ENCODE measurements around the gene A2ML1.
"Not testable (repeated sequence)": the region's sequence is repeated elsewhere in the genome, so short reads cannot be mapped to it uniquely, and the experiment has no call there.

Gene A2ML1

DNA sequence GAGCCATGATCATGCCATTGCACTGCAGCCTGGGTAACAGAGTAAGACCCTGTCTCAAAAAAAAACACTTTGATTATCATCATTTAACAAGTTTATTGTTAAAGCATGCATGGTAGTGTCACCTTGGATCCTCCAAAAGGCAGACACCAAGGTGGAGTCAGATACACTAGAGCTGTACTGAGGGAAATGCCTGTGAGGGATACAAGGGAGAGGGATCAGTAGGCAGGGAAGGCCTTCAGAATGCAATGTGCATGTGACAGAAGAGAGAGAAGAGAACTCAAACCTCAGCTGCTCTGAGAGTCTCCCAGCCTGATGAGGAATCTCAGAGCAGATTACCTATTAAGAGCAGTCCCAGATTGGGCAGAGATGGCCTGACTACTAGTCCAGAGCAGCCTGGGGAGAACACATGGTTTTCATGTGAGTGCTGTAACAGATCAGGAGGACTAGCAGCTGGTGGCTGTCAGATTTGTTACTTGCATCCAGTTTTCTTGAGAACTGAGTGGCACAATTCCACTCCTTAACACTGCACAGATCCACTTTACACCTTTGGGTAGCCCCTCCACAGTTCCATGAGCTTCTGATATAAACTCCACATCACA is 38.0 kb upstream of the A2ML1 start:
- no peak for DNase-seq (ENCODE audit: low read depth)
- no peak overlapping the region for H3K4me3 ChIP-seq (ENCODE audit: low read depth, low read length)
- TF ChIP-seq, protein P1, sequence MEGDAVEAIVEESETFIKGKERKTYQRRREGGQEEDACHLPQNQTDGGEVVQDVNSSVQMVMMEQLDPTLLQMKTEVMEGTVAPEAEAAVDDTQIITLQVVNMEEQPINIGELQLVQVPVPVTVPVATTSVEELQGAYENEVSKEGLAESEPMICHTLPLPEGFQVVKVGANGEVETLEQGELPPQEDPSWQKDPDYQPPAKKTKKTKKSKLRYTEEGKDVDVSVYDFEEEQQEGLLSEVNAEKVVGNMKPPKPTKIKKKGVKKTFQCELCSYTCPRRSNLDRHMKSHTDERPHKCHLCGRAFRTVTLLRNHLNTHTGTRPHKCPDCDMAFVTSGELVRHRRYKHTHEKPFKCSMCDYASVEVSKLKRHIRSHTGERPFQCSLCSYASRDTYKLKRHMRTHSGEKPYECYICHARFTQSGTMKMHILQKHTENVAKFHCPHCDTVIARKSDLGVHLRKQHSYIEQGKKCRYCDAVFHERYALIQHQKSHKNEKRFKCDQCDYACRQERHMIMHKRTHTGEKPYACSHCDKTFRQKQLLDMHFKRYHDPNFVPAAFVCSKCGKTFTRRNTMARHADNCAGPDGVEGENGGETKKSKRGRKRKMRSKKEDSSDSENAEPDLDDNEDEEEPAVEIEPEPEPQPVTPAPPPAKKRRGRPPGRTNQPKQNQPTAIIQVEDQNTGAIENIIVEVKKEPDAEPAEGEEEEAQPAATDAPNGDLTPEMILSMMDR (IDR thresholded peaks at IDR 0.05; ENCODE audit: low read depth, low read length, missing control alignments) = no peak

DNA sequence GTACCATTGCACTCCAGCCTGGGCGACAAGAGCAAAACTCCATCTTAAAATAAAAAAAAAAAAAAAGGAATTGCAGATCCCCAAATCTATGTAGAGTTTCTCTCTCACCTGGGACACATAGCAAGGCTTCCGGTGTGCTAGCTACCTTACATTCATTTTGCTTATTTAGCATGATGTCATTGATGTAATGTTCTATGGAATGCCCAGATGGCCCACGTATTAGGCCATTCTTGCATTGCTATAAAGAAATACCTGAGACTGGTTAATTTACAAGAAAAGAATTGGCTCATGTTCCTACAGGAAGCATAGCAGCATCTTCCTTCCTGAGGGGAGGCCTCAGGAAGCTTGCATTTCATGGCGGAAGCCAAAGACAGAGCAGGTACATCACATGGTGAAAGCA is 36.9 kb upstream of the A2ML1 start:
- DNase-seq (ENCODE audit: low read depth) = no peak
- no peak overlapping the region for H3K4me3 ChIP-seq (ENCODE audit: low read depth, low read length)
- TF ChIP-seq, protein P1 (IDR thresholded peaks at IDR 0.05; ENCODE audit: low read depth, low read length, missing control alignments) = no peak

DNA sequence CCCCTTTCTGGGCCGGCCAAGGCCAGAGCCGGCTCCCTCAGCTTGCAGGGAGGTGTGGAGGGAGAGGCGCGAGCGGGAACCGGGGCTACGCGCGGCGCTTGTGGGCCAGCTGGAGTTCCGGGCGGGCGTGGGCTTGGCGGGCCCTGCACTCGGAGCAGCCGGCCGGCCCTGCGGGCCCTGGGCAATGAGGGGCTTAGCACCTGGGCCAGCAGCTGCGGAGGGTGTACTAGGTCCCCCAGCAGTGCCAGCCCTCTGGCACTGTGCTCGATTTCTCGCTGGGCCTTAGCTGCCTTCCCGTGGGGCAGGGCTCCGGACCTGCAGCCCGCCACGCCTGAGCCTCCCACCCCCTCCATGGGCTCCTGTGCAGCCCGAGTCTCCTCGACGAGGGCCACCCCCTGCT is 35.2 kb upstream of the A2ML1 start:
- not testable (repeated sequence) for DNase-seq (ENCODE audit: low read depth); H3K4me3 ChIP-seq (ENCODE audit: low read depth, low read length)

DNA sequence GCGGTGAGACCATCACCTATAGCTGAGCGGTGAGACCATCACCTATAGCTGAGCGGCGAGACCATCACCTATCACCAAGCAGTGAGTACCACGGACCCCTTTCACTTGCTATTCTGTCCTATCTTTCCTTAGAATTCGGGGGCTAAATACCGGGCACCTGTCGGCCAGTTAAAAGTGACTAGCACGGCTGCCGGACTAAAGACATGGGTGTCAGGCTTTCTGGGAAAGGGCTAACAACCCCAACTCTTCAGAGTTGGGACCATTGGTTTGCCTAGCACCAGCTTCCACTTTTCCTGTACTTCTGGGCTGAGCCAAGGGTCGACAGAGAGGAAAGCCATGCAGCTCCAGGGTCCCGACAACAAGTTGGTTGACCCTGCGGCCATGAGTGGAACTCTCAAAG is 33.7 kb upstream of the A2ML1 start:
- H3K4me3 ChIP-seq (ENCODE audit: low read depth, low read length) = not testable (repeated sequence)

DNA sequence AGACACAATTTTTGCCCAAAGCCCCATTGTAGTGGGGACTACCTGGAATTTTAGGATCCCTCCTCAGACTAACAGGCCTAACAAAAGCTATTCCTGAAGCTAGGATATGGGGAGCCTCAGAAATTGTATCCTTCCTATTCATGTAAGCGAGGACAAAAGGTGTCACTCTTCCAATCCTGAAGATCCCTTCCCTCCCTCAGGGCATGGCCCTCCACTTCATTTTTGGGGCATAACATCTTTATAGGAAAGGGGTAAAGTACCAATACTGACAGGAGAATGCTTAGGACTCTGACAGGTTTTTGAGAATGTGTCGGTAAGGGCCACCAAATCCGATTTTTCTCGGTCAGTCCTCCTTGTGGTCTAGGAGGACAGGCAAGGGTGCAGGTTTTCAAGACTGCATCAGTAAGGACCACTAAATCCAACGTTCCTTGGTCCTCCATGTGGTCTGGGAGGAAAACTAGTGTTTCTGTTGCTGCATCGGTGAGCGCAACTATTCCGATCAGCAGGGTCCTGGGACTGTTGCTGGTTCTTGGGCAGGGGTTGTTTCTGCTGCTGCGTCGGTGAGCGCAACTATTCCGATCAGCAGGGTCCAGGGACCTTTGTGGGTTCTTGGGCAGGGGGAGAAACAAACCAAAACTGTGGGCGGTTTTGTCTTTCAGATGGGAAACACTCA is 32.9 kb upstream of the A2ML1 start:
- DNase-seq (ENCODE audit: low read depth); H3K4me3 ChIP-seq (ENCODE audit: low read depth, low read length): not testable (repeated sequence)

More for the DNA sequence above, 33.7 kb upstream of the A2ML1 start:
- DNase-seq (ENCODE audit: low read depth) = not testable (repeated sequence)

DNA sequence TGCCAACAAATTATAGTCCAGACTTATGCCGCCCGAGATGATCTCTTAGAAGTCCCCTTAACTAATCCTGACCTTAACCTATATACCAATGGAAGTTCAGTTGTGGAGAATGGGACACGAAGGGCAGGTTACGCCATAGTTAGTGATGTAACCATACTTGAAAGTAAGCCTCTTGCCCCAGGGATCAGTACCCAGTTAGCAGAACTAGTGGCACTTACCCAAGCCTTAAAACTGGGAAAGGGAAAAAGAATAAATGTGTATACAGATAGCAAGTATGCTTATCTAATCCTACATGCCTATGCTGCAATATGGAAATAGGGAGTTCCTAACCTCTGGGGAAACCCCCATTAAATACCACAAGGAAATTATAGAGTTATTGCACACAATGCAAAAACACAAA is 29.2 kb upstream of the A2ML1 start:
- not testable (repeated sequence) for H3K4me3 ChIP-seq (ENCODE audit: low read depth, low read length); DNase-seq (ENCODE audit: low read depth)

DNA sequence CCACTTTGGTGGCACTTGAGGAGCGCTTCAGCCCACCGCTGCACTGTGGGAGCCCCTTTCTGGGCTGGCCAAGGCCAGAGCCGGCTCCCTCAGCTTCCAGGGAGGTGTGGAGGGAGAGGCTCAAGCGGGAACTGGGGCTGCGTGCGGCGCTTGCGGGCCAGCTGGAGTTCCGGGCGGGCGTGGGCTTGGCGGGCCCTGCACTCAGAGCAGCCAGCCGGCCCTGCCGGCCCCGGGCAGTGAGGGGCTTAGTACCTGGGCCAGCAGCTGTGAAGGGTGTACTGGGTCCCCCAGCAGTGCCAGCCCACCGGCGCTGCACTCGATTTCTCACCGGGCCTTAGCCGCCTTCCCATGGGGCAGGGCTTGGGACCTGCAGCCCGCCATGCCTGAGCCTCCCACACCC is 27.8 kb upstream of the A2ML1 start:
- DNase-seq (ENCODE audit: low read depth); H3K4me3 ChIP-seq (ENCODE audit: low read depth, low read length): not testable (repeated sequence)

DNA sequence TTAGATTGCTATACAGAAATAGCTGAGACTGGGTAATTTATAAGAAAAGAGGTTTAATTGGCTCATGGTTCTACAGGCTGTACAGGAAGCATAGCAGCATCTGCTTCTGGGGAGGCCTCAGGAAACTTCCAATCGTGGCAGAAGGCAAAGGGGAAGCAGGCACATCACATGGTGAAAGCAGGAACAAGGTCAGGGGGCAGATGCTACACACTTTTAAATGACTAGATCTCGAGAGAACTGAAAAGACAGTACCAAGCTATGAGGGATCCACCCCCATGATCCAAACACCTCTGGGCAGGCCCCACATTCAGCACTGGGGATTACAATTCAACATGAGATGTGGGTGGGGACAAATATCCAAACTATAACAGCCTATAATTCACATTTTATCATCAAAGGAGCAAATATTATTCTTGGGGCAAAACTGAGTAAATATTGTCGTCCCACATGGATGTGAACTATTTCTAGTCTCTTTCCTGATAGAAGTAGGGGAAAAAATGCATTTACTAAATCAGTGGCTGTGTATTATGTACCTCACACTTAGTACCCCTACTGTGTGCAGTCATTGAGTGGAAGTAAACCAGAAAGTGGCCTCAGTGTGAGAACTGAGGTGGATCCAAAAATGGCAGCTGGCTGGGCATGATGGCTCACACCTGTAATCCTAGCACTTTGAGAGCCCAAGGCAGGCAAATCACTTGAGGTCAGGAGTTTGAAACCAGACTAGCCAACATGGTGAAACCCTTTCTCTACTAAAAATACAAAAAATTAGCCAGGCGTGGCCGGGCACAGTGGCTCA is 25.4 kb upstream of the A2ML1 start:
- TF ChIP-seq, protein P1 (IDR thresholded peaks at IDR 0.05; ENCODE audit: low read depth, low read length, missing control alignments) = no peak
- no peak for DNase-seq (ENCODE audit: low read depth)
- H3K4me3 ChIP-seq (ENCODE audit: low read depth, low read length) = no peak overlapping the region

DNA sequence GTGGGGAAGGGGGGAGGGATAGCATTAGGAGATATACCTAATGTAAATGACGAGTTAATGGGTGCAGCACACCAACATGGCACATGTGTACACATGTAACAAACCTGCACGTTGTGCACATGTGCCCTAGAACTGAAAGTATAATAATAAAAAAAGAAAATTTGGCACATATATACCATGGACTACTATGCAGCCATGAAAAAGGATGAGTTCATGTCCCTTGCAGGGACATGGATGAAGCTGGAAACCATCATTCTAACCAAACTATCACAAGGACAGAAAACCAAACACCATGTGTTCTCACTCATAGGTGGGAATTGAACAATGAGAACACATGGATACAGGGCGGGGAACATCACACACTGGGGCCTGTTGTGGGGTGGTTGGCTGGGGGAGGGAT is 21.2 kb upstream of the A2ML1 start:
- H3K4me3 ChIP-seq (ENCODE audit: low read depth, low read length); DNase-seq (ENCODE audit: low read depth): not testable (repeated sequence)

DNA sequence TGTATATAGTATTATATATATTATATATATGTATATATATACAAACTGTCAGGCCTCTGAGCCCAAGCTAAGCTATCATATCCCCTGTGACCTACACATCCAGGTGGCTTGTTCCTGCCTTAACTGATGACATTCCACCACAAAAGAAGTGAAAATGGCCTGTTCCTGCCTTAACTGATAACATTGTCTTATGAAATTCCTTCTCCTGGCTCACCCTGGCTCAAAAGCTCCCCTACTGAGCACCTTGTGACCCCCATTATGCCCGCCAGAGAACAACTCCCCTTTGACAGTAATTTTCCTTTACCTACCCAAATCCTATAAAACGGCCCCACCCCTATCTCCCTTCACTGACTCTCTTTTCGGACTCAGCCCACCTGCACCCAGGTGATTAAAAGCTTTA is 17.6 kb upstream of the A2ML1 start:
- H3K4me3 ChIP-seq (ENCODE audit: low read depth, low read length); DNase-seq (ENCODE audit: low read depth): not testable (repeated sequence)

DNA sequence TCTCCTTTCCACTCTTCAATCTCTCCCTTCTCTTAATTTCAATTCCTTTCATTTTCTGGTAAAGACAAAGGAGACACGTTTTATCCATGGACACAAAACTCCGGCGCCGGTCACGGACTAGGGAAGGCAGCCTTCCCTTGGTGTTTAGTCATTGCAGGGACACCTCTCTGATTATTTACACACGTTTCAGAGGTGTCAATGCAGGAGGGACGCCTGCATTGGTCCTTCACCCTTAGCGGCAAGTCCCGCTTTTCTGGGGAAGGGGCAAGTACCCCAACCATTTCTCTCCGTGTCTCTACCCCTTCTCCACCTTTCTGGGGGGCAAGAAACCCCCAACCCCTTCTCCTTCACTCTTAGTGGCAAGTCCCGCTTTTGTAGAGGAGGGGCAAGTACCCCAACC is 16.9 kb upstream of the A2ML1 start:
- not testable (repeated sequence) for H3K4me3 ChIP-seq (ENCODE audit: low read depth, low read length); DNase-seq (ENCODE audit: low read depth)

DNA sequence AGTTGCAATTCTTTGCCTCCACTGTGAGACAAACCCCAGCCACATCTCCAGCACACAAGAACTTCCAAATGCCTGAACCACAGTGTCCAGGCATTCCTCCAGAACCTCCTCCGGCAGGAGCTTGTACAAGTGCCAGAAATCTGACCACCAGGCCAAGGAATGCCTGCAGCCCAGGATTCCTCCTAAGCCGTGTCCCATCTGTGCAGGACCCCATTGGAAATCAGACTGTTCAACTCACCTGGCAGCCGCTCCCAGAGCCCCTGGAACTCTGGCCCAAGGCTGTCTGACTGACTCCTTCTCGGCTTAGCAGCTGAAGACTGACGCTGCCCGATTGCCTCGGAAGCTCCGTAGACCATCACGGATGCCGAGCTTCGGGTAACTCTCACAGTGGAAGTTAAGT is 15.3 kb upstream of the A2ML1 start:
- not testable (repeated sequence) for DNase-seq (ENCODE audit: low read depth); H3K4me3 ChIP-seq (ENCODE audit: low read depth, low read length)

DNA sequence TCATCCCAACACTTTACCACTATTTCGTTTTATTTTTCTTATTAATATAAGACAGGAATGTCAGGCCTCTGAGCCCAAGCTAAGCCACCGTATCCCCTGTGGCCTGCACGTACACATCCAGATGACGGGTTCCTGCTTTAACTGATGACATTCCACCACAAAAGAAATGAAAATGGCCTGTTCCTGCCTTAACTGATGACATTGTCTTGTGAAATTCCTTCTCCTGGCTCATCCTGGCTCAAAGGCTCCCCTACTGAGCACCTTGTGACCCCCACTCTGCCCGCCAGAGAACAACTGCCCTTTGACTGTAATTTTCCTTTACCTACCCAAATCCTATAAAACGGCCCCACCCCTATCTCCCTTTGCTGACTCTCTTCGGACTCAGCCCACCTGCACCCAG is 12.3 kb upstream of the A2ML1 start:
- DNase-seq (ENCODE audit: low read depth); H3K4me3 ChIP-seq (ENCODE audit: low read depth, low read length): not testable (repeated sequence)
